Measurements from ENCODE around the gene TMEM38A.
"Not testable (repeated sequence)": the region's sequence is repeated elsewhere in the genome, so short reads cannot be mapped to it uniquely, and the experiment has no call there.

The TMEM38A gene

GRCh38 chr19:16676101-16676798 lies 15.3 kb downstream of the TMEM38A start:
- DNase-seq (ENCODE audit: low read depth in 2 of 2) = no peak

GRCh38 chr19:16677055-16677454 lies 16.1 kb downstream of the TMEM38A start:
- no peak for DNase-seq (ENCODE audit: low read depth in 2 of 2)

DNA sequence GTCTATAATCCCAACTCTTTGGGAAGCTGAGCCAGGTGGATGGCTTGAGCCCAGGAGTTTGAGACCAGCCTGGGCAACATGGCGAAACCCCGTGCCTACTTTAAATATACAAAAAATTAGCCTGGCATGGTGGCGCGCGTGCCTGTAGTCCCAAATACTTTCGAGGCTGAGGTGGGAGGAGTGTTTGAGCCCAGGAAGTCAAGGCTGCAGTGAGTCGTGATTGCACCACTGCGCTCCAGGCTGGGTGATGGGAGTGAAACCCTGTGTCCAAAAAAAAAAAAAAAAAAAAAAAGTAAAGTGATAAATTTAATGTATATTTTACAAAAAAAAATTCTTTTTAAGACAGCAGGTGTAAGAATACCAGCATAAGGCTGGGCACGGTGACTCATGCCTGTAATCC lies 17.6 kb downstream of the TMEM38A start:
- DNase-seq (ENCODE audit: low read depth in 2 of 2) = no peak

DNA sequence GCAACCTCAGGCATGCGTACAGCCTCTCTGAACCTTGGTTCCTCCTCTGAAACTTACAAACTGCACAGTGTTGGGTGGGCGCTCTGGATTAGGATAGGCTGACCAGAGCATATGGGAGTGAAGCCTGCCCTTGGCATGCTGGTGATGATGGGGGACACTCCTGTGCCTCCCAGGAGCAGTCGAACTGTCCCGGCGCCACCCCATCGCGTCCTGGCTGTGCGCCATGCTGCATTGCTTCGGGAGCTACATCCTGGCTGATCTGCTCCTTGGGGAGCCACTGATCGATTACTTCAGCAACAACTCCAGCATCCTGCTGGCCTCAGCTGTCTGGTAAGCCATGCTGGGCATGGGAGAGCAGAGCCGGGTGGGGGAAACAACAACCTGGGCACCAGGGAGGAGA lies 18.9 kb downstream of the TMEM38A start:
- no peak for DNase-seq (ENCODE audit: low read depth in 2 of 2)

GRCh38 chr19:16682539-16682938 lies 21.6 kb downstream of the TMEM38A start:
- DNase-seq (ENCODE audit: low read depth in 2 of 2) = no peak

DNA sequence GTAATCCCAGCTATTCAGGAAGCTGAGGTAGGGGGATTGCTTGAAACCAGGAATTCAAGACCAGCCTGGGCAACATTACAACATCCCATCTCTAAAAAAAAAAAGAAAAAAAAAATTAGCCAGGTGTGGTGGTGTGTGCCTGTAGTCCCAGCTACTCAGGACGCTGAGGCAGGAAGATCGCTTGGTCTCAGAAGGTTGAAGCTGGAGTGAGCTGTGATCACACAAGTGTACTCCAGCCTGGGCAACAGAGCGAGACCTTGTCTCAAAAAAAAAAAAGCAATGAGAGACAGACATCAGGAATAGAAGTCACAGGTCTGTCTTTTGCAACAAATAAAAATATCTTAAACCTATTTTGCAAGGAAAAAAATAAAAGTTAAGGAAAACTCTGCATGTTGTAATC lies 23.3 kb downstream of the TMEM38A start:
- no peak for DNase-seq (ENCODE audit: low read depth in 2 of 2)

DNA sequence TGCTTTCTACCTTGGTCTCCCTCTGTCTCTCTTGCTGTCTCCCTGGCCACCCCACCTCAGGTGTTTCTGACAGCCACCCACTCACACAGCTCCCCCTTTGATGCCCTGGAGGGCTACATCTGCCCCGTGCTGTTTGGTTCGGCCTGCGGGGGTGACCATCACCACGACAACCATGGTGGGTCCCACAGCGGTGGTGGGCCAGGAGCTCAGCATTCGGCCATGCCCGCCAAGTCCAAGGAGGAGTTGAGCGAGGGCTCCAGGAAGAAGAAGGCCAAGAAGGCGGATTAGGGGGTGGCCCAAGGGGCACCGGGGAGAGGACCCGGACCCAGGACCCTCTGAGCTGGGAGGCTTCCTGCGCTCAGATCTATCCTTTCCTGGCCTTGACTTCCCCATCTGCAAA lies 27.1 kb downstream of the TMEM38A start:
- no peak for DNase-seq (ENCODE audit: low read depth in 2 of 2)

GRCh38 chr19:16698914-16699313 lies 38.0 kb downstream of the TMEM38A start:
- no peak for DNase-seq (ENCODE audit: low read depth in 2 of 2)

DNA sequence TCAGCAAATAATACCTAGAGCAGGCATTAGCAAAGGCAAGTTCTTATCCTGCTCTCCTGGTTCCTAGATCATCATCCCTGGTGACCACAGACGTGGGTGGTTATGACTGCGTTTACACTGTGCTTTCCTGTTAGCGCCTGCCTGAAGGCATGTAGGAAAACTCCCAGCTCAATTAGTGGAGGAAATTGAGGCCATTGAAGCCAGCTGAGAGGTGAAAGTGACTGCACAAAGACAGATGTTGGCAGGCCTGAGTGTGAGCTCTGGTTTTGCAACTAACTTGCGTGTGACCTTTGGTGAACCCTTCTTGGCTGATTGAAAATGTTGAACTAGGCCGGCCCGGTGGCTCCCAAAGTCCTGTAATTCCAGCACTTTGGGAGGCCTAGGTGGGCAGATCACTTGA lies 41.2 kb downstream of the TMEM38A start:
- no peak for DNase-seq (ENCODE audit: low read depth in 2 of 2)

GRCh38 chr19:16703677-16704076 lies 42.7 kb downstream of the TMEM38A start:
- DNase-seq (ENCODE audit: low read depth in 2 of 2) = no peak

DNA sequence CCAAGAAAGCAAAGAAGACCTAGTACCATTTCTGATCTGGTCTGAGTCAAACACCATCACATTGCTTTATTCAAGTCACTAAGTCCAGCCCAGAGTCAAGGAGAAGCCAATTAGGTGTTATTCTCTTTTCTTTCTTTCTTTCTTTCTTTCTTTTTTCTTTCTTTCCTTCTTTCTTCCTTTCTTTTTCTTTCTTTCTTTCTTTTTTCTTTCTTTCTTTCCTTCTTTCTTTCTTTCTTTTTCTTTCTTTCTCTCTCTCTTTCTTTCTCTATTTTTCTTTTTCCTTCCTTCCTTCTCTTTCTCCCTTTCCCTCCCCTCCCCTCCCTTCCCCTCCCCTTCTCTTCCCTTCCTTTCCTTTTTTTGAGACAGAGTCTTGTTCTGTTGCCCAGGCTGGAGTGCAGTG lies 49.9 kb downstream of the TMEM38A start:
- not testable (repeated sequence) for DNase-seq (ENCODE audit: low read depth in 2 of 2)

- DNase-seq (ENCODE audit: low read depth in 2 of 2) = not testable (repeated sequence)
Observed at GRCh38 chr19:16712295-16712694, 51.4 kb downstream of the TMEM38A start.

DNA sequence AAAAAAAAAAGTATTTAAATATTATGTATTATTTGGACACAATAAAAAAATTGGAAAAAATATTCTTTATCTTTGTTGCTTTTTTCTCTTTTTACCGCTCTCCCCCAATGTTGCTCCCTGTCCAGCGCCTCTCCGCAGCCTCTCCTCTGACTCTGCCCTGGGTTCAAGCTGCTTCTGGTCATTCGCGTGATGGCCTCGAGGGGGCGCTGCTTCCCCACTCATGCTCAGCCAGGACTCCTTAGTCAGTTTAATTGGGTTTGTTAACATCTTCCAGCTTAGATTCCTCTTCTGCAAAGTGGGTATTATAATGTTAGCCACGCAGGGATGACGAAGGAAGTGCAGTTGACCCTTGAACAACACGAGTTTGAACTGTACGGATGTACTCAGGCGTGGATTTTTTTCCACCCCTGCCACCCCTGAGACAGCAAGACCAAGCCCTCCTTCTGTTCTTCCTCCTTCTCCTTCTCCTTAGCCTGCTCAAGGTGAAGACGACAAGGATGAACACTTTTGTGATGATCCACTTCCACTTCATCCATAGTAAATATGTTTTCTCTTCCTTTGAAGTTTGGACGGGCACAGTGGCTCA lies 53.9 kb downstream of the TMEM38A start:
- peak in 1 of 2 donors; percentile 6 for DNase-seq (ENCODE audit: low read depth in 2 of 2)

- no peak for DNase-seq (ENCODE audit: low read depth in 2 of 2)
Observed at GRCh38 chr19:16715611-16716010, 54.7 kb downstream of the TMEM38A start.

GRCh38 chr19:16721051-16721450 lies 60.1 kb downstream of the TMEM38A start:
- no peak for DNase-seq (ENCODE audit: low read depth in 2 of 2)

- no peak for DNase-seq (ENCODE audit: low read depth in 2 of 2)
Observed at GRCh38 chr19:16722591-16722990, 61.7 kb downstream of the TMEM38A start.

GRCh38 chr19:16726916-16727315 lies 66.0 kb downstream of the TMEM38A start:
- DNase-seq (ENCODE audit: low read depth in 2 of 2) = no peak

- not testable (repeated sequence) for DNase-seq (ENCODE audit: low read depth in 2 of 2)
Observed at GRCh38 chr19:16735650-16736266, 74.8 kb downstream of the TMEM38A start.

DNA sequence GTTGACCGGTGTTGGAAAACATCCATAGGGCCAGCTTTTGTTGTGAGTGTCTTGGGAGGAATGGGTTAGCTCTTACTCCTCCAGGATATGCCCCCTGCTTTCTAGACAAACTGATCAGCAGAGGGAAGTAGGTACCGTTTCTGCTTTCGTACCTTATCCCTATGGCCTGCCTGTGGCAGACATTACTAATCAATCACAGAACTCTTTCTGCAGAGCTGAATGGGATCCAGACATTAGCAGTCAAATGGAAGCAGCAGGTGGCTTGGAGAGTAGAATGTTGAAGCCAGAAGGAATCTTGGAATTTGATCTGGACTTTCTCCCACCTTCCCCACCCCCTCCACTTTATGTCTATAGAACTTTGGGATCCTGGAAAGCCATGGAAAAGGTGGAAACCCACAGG lies 75.8 kb downstream of the TMEM38A start:
- no peak for DNase-seq (ENCODE audit: low read depth in 2 of 2)

DNA sequence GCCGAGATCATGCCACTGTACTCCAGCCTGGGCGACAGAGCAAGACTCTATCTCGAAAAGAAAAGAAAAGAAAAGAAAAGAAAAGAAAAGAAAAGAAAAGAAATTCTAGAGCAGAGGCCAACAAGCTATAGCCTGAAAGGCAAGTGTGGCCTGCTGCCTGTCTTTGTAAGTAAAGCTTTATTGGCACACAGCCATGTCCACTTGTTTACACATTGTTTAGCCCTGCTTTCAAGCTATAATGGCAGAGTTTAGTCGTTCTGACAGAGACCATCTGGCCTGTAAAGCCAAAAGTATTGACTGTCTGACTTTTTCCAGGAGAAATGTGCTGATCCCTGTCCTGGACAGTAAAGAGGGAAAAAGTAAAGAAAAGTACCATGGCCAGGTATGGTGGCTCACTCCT lies 77.0 kb downstream of the TMEM38A start:
- no peak for DNase-seq (ENCODE audit: low read depth in 2 of 2)

DNA sequence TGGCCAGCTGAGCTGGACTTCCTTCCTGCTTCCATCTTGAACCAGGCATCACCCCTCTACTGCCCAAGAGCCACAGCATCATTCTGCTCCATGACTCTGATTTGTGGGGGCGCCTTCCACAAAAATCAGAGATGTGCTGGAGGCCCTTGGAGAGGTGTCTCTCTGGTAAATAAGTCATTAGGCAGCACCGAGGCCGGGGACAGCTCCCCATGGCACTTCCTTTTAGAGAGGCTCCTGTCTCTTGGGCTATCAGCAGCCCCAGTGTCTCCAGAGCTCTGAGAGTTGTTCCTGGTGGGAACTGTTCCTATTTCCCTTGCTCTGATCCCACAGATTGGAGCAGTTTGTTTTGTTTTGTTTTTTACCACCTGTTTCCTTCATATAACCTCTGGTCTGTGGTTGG lies 78.6 kb downstream of the TMEM38A start:
- DNase-seq (ENCODE audit: low read depth in 2 of 2) = no peak

All from stimulated activated CD4-positive, alpha-beta T cell treated with anti-CD3 and anti-CD28 coated beads, Interleukin-1b, Interleukin-23, amount 100 ng/mL, for 1 hour (primary cell).